ENCODE measurements around the gene CNPPD1. TPM values are rescaled to one million over a fixed set of nuclear protein-coding genes. Genes with fewer than 3 reads are reported as not detected.
"Not testable (repeated sequence)": the region's sequence is repeated elsewhere in the genome, so short reads cannot be mapped to it uniquely, and the experiment has no call there.

CNPPD1 gene
- total RNA-seq, 1 donor from 2014 or later = 20.5 TPM

DNA sequence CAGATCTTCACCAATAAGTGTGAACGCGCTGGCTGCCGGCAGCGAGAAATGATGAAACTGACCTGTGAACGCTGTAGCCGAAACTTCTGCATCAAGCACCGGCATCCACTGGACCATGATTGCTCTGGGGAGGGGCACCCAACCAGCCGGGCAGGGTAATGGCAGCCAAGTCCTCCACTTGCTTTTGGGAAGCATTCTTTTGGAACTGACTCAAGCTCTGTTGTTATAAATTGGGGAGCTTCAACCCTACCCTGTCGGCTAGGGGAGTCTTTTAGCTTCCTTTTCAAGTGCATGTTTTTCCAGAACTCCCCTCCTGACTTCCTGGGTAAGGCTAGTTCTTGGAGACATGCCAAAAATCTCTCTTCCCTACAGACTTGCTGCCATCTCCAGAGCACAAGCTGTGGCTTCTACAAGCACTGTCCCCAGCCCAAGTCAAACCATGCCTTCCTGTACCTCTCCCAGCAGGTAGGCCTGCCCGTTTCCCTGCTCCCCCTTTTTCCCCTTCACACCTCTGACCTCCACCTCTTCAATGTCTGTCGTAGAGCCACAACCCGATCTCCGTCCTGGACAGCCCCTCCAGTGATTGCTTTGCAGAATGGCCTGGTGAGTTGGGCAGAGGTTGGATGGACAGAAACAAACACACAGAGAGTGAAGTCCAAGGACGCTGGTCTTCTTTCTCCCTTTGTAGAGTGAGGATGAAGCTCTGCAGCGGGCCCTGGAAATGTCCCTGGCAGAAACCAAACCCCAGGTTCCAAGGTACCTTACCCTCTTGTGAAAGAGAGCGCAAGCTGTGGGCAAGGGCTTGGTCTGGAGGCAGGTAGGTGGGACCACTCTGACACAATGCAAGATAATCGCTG, 31.4 kb upstream of the CNPPD1 start:
- DNase-seq (ENCODE audit: low spot score) = peak; percentile 35

DNA sequence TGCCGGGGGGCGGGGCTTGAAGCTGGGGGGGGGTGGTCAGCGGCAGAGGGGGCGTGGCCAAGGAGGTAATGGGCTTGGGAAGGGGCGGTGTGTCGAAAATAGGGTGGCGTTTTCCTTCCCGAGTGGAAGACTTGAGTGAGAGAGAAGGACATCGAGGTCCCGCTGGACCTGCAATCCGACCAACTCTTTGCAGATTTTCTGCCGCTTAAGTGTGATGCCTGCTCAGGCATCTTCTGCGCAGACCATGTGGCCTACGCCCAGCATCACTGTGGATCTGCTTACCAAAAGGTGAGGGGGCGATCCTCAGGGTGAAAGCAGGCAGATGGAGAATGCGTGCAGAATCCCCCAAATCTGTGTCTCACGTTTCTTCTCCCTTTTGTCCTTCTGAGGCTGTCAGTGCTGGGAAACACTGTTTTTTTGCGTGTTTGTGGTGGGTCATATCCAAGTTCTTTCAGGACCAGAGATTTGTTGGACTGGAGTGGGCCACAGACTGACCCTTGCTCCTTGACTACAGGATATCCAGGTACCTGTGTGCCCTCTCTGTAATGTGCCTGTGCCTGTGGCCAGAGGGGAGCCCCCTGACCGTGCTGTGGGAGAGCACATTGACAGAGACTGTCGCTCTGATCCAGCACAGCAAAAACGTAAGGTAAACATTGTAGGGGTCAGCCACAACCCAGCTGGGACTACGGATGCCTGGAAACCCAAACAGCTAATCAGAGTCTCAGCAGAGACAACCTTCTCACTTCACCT, 30.6 kb upstream of the CNPPD1 start:
- no peak for DNase-seq (ENCODE audit: low spot score)

DNA sequence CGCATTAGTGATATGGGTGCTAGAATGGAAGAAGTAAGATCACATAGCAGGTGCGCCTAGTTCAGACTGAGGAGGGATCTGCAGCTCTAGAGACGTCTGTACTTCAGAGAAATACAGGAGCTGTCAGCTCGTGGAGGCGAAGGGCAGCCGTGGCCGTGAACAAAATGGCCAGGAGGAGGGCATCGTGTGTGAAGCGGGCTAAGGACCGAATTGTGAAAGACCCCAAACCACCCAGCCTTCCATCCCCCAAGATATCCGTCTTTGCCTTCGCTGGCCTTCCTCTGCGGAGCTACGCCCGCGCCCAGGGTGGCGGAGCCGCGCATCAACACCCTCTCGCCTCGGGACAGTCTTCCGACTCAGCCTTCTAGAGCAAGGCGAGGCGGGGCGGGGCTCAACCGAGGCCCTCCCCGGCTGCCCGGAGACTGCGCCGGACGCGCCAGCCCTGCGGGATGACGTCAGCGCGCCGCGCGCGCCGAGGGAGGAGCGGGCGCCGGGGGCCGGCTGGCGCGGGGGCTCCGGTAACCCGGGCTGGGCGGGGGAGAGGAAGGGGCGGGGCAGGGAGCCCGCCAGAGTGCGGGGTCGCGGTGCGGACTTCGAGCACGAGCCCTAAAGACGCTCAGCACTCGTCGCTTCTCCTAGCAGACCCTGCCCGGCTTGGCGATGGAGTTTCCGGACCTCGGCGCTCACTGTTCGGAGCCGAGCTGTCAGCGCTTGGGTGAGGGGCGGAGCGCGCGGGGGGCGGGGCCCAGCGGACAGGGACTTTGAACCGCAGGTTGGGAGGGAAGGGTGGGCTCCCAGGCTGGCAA, 29.8 kb upstream of the CNPPD1 start, which contains the start of gene ZFAND2B:
Gene ZFAND2B, plus strand, starts transcription at position 455 of the 806 bp plus-strand sequence. Its CDS starts 206 bp downstream, at position 661.
- DNase-seq (ENCODE audit: low spot score) = peak; percentile 97

DNA sequence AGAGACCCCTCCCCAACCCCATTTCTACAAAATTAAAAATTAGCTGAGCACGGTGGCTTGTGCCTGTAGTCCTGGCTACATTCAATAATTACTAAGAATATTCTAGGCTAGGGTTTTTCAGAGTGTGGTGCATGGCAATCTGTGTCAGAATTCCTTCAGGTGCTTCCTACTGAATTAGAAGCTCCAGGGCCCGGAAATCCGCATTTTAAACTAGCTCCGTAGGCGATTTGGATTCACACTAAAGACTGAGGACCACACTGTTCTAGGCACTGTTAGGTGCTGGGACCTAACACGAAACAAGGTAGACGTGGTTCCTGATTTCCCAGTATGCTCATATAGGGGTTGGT, 29.2 kb upstream of the CNPPD1 start:
- DNase-seq (ENCODE audit: low spot score) = no peak

DNA sequence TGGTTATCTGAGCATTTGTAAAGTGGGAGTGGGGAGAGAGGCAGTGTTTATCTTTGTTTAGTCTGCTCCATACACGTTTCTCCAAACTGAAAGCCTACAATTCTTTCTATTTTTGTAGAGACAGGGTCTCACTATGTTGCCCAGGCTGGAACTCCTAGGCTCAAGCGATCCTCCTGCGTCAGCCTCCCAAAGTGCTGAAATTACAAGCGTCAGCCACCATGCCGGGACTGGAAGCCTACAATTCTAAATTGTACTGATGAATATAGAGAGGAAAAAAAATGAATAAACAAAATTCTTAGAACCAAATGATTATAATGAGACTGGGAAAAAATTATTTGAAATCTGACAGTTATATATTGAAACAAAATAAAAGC, 28.4 kb upstream of the CNPPD1 start:
- no peak for DNase-seq (ENCODE audit: low spot score)

DNA sequence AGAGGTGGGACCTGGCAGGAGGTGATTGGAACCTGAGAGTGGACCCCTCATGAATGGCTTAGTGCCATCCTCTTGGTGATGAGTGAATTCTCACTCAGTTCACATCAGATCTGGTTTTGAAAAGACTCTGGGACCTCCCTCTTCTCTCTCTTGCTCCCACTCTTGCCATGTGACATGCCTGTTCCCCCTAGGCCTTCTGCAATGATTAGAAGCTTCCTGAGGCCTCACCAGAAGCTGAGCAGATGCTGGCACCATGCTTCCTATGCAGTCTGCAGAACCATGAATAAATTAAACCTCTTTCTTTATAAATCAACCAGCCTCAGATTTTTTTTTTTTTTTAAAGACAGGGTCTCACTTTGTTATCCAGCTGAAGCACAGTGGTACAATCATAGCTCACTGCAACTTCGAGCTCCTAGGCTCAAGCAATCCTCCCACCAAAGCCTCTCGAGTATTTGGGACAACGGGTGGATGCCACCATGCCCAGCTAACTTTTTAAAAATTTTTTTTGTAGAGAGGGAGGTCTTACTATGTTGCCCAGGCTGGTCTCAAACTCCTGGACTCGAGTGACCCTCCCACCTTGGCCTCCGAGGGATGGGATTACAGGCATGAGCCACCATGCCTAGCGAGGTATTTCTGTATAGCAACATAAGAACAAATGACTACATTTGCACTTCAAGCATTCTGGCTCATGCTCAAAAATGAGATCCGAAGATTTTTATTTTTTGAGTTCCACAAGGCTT, 27.9 kb upstream of the CNPPD1 start:
- DNase-seq (ENCODE audit: low spot score) = no peak

DNA sequence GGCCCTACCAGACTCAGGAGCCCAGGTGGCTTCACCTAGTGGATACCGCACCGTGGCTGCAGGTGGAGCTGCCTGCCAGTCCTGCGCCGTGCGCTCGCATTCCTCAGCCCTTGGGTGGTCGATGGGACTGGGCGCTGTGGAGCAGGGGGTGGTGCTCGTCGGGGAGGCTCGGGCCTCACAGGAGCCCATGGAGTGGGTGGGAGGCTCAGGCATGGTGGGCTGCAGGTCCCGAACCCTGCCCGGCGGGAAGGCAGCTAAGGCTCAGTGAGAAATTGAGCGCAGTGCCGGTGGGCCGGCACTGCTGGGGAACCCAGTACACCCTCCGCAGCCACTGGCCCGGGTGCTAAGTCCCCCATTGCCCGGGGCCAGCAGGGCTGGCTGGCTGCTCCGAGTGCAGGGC, 24.6 kb upstream of the CNPPD1 start:
- DNase-seq (ENCODE audit: low spot score) = not testable (repeated sequence)

DNA sequence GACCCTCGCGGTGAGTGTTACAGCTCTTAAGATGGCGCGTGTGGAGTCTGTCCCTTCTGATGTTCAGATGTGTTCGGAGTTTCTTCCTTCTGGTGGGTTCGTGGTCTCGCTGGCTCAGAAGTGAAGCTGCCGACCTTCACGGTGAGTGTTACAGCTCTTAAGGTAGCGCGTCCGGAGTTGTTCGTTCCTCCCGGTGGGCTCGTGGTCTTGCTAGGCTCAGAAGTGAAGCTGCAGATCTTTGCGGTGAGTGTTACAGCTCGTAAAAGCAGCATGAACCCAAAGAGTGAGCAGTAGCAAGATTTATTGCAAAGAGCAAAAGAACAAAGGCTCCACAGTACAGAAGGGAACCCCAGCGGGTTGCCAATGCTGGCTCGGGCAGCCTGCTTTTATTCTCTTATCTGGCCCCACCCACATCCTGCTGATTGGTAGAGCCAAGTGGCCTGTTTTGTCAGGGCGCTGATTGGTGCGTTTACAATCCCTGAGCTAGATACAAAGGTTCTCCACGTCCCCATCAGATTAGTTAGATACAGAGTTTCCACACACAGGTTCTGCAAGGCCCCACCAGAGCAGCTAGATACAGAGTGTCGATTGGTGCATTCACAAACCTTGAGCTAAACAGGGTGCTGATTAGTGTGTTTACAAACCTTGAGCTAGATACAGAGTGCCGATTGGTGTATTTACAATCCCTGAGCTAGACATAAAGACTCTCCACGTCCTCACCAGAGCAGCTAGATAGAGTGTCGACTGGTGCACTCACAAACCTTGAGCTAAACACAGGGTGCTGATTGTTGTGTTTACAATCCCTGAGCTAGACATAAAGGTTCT, 24.0 kb upstream of the CNPPD1 start:
- not testable (repeated sequence) for DNase-seq (ENCODE audit: low spot score)

DNA sequence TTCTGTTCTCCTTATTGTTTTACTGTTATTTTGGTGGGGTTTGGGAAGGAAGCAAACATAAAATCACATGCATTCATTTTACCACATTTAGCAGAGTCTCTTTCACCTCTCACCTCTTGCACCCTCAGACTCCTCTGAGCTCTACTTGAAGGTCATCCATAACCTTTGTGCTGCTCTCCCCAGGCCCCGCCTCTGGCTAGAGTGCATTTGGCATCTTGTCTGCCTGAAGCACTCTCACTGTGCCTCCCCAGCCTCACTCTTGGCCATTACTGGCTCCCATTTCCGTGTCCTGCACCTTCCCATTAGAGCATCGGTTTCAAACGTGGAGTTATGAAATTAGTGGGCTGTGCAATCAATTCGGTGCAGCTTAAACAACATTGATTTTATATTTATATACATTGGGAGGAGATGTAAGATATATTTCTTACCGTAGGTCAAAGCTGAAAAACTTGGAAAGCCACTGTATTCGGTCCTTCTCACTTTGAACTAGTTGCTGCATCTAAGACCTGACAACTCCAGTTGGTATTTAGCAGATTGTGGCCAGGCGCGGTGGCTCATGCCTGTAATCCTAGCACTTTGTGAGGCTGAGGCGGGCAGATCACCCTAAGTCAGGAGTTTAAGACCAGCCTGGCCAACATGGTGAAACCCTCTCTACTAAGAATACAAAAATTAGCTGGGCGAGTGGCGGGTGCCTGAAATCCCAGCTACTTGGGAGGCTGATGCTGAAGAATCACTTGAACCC, 22.9 kb upstream of the CNPPD1 start:
- DNase-seq (ENCODE audit: low spot score) = no peak

DNA sequence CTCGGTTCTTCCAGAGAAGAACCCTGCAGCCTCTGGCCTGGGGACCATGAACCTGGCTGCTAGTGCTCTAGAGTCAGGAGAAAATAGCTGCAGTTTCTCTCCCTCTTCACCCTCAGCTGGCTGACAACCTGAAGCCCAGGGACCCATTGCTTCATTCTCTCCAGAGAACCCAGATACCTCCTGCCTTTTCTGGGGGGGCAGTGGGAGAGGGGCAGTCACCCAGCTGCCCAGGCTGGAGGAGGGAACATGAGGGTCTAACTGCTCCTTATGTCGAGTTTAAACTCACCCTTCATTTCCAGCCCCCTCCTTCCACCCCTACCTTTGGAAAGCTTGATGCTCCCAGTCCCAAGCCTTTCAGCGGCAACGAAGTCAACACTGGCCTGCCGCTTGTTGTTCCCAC, 22.2 kb upstream of the CNPPD1 start:
- DNase-seq (ENCODE audit: low spot score) = no peak

DNA sequence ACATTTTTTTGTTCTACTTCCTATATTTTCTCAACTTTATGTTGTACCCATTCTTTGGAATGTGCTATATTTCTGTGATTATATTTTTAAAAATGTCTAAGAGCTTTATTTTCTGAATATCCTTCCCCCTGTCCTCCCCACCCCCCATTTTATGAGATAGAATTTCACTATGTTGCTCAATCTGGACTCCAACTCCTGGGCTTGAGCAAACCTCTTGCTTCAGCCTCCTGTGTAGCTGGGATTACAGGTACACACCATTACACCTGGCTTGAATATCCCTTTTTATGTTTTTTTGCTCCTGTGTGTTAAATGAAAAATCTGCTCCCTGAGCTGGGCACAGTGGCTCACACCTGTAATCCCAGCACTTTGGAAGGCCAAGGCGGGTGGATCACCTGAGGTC, 20.7 kb upstream of the CNPPD1 start:
- DNase-seq (ENCODE audit: low spot score) = no peak

DNA sequence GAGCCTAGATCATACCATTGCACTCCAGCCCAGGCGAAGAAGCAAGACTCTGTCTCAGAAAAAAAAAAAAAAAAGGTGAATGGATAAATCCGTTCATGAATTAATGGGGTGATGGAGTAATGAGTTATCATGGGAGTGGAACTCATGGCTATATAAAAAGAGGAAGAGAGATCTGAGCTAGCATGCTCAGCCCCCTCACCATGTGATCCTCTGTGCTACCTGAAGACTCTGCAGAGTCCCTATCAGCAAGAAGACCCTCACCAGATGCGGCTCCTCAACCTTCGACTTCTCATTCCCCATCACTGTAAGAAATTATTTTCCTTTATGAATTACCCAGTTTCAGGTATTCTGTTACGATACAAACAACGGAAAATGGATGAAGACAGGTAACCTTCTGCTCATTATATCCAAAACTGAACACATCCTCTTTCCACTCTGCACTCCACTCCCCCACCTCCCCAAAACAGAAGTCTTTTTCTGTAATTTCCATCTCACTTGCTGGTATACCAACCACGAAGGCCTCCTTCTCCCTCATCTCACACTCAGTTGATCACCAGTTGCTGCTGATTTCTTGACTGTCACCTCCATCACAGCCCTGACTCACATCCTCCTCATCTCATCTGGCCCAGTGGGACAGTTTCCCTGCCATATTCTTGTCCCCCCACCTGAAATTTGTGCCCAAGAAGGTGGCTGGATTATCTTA, 10.2 kb upstream of the CNPPD1 start:
- no peak for DNase-seq (ENCODE audit: low spot score)

DNA sequence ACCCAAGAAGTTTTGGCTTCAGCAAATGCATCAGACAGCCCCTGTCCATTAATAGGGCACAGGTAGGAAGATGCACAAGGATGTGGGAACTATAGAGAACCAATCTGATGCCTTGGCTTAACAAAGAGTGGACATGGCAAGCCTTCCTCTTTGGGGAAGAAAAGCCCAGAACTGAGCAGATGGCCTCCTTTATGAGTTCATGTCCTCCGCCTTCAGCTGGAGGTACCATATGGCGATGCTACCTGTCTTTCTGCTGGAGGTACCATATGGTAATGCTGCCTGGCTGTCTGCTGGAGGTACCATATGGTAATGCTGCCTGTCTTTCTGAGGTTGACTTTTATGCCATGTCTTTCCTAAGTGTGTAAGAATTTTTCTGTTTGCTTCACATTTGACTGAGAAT, 7.4 kb upstream of the CNPPD1 start:
- no peak for DNase-seq (ENCODE audit: low spot score)

DNA sequence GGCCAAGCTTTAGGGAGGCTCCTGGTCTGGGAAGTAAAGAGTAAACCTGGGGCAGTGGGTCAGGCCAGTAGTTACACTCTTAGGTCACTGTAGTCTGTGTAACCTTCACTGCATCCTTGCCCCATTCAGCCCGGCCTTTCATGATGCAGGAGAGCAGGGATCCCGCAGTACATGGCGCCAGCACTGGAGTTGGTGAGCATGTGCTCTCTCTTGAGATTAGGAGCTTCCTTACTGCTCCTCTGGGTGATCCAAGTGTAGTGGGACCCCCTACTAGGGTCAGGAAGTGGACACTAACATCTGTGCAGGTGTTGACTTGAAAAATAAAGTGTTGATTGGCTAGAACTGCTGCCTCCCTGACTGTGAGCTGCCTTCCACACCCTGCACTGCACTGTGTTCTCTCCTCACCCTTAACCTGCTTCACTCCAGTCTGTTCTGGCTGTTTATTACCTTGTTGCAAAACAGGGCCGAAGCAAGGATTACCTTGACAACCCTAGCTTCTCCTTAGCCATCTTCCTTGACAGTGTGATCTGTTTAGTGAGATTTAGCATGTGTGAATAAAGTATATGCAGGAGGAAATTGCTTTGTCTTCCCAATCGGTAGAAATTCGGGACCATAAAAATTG, 6.5 kb upstream of the CNPPD1 start:
- DNase-seq (ENCODE audit: low spot score) = no peak

DNA sequence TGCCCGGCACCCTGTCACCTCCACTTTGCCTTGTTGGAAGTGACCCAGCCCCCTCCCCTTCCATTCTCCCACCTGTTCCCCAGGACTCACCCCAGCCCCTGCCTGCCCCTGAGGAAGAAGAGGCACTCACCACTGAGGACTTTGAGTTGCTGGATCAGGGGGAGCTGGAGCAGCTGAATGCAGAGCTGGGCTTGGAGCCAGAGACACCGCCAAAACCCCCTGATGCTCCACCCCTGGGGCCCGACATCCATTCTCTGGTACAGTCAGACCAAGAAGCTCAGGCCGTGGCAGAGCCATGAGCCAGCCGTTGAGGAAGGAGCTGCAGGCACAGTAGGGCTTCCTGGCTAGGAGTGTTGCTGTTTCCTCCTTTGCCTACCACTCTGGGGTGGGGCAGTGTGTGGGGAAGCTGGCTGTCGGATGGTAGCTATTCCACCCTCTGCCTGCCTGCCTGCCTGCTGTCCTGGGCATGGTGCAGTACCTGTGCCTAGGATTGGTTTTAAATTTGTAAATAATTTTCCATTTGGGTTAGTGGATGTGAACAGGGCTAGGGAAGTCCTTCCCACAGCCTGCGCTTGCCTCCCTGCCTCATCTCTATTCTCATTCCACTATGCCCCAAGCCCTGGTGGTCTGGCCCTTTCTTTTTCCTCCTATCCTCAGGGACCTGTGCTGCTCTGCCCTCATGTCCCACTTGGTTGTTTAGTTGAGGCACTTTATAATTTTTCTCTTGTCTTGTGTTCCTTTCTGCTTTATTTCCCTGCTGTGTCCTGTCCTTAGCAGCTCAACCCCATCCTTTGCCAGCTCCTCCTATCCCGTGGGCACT, 5.8 kb upstream of the CNPPD1 start:
- DNase-seq (ENCODE audit: low spot score) = no peak

DNA sequence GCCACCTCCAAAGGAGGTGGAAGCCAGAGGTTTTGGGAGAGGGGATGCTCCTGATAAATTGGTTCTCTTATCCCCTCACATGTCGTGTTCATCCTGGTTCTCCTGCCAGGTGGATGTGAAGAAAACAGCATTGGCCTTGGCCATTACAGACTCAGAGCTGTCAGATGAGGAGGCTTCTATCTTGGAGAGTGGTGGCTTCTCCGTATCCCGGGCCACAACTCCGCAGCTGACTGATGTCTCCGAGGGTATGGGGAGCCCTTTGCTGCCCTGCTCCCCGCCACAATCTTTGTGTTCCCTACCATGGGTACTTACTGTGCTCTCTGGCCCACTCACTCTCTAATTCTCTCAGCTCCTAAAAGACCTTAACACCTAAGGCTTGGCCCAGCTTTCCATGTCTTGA, 4.8 kb upstream of the CNPPD1 start:
- DNase-seq (ENCODE audit: low spot score) = no peak

DNA sequence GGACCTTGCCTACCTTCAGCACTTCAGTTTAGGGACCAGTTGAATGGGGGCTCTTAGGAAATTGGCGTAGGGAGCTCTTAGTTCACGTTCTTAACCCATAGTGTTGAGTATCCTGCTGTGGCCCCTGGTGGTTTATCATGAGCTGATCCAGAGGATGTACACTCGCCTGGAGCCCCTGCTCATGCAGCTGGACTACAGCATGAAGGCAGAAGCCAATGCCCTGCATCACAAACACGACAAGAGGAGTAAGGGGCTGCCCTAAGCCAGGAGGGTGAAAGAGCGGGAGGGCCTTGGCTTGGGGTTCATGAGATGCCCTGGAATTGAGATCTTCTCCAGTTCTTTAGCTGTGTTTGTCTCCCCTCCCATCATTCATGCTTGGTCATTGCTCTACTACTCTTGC, 4.2 kb upstream of the CNPPD1 start:
- no peak for DNase-seq (ENCODE audit: low spot score)

Measured in umbilical cord (tissue), 2 donors.